SK-N-SH treated with all-trans-retinoic acid at 6 μM for 48 hours (cell line): ENCODE measurements around the gene TTC23.

ENCODE experiments used
- BACH2 ChIP-seq: fragments of 250-450 bp; sonication (Bioruptor Pico); IDR thresholded peaks from 2 replicates; pipeline ENCODE4 v1.9.0; 2021; ENCODE audit warnings: mild to moderate bottlenecking, borderline replicate concordance
- CREB5 ChIP-seq: fragments of 250-450 bp; sonication (Bioruptor Pico); IDR thresholded peaks from 2 replicates; pipeline ENCODE4 v1.5.1; 2020; ENCODE audit warnings: low read depth, mild to moderate bottlenecking, moderate library complexity
- ESRRG ChIP-seq: fragments of 250-450 bp; sonication (Bioruptor Pico); IDR thresholded peaks from 2 replicates; pipeline ENCODE4 v1.6.1; 2021; ENCODE audit warnings: mild to moderate bottlenecking
- OSR1 ChIP-seq: fragments of 250-450 bp; sonication (Bioruptor Pico); IDR thresholded peaks from 2 replicates; pipeline ENCODE4 v1.8.0; 2022; ENCODE audit warnings: moderate library complexity, mild to moderate bottlenecking, inconsistent platforms
- PATZ1 ChIP-seq: fragments of 250-450 bp; sonication (Bioruptor Pico); IDR thresholded peaks from 2 replicates; pipeline ENCODE4 v1.8.0; 2020; ENCODE audit warnings: mild to moderate bottlenecking, moderate library complexity, borderline replicate concordance
- PPARA ChIP-seq: fragments of 250-450 bp; sonication (Bioruptor Pico); IDR thresholded peaks from 2 replicates; pipeline ENCODE4 v1.5.0; 2020; ENCODE audit warnings: mild to moderate bottlenecking, borderline replicate concordance
- RARB ChIP-seq: fragments of 250-450 bp; sonication (Bioruptor Pico); IDR thresholded peaks from 2 replicates; pipeline ENCODE4 v1.8.0; 2021; ENCODE audit warnings: mild to moderate bottlenecking, moderate library complexity
- SNAI2 ChIP-seq: fragments of 250-450 bp; sonication (Bioruptor Pico); IDR thresholded peaks from 2 replicates; pipeline ENCODE4 v1.5.0; 2020; ENCODE audit warnings: mild to moderate bottlenecking, moderate library complexity
- ZFP3 ChIP-seq: fragments of 250-450 bp; sonication (Bioruptor Pico); IDR thresholded peaks from 2 replicates; pipeline ENCODE4 v1.5.0; 2020; ENCODE audit warnings: mild to moderate bottlenecking, moderate library complexity

GRCh38 chr15:99181545-99181971 lies 67.8 kb downstream of the TTC23 start:
- TF ChIP-seq PPARA, result no peak
- TF ChIP-seq ESRRG (CRISPR knock-in tag), result no peak
- no peak for TF ChIP-seq BACH2
- no peak for TF ChIP-seq PATZ1
- no peak for TF ChIP-seq ZFP3
- TF ChIP-seq RARB (CRISPR knock-in tag), result no peak
- no peak for TF ChIP-seq OSR1 (CRISPR knock-in tag)
- TF ChIP-seq CREB5 (CRISPR knock-in tag), result no peak
- no peak for TF ChIP-seq SNAI2
